ENCODE measurements around the gene PDE3B. TPM values are rescaled to one million over a fixed set of nuclear protein-coding genes. Genes with fewer than 3 reads are reported as not detected.

Gene PDE3B
- total RNA-seq, 1 experiment from 2014 or later = 6.7 TPM

- no peak for TF ChIP-seq TCF7L2 (IDR thresholded peaks at IDR 0.05; ENCODE audit: borderline replicate concordance, extremely low read depth, insufficient read depth, insufficient read length)
- TF ChIP-seq POLR2A (IDR thresholded peaks at IDR 0.05; ENCODE audit: borderline replicate concordance, extremely low read depth, insufficient read depth, insufficient read length) = no peak
- ChIA-PET CTCF (no interaction called here), RAD21 (ENCODE audit: low non-redundant PET in 1 of 2, low total read pairs in 2 of 2, uncharacterized antibody in 2 of 2, unreplicated experiment in 2 of 2) (no interaction called here), POLR2A (no interaction called here)
- Histone ChIP-seq H3K9ac (ENCODE audit: low read length) (no peak overlapping the region), H3K4me3 (replicated peaks in 1 of 2; ENCODE audit: low read depth in 1 of 2, low read length in 2 of 2) (no peak overlapping the region), H3K27ac (ENCODE audit: low read depth, low read length) (no peak overlapping the region), H3K9me3 (ENCODE audit: control insufficient read depth in 1 of 2, insufficient read depth in 1 of 2, low read depth in 1 of 2, low read length in 2 of 2) (no peaks in the 10 kb centered on the region), H3K4me1 (ENCODE audit: control insufficient read depth in 1 of 2, insufficient read depth in 2 of 2, low read length in 2 of 2) (no peaks in the 10 kb centered on the region), H3K9me2 (ENCODE audit: insufficient read depth) (no peaks in the 10 kb centered on the region; the same call in 1 of the 2 replicates), H3K27me3 (ENCODE audit: insufficient read depth, low read length) (no peaks in the 10 kb centered on the region), H4K20me1 (ENCODE audit: insufficient read depth) (no peaks in the 10 kb centered on the region; the same call in 1 of the 2 replicates), H2AFZ (ENCODE audit: low read depth, low read length, poor library complexity, severe bottlenecking) (no peak overlapping the region), H3K36me3 (ENCODE audit: control insufficient read depth in 1 of 2, insufficient read depth in 2 of 2, low read length in 2 of 2) (no peaks in the 10 kb centered on the region), H3K79me2 (ENCODE audit: insufficient read depth, low read length) (no peaks in the 10 kb centered on the region), H3K4me2 (ENCODE audit: low read length) (no peak overlapping the region)
- ATAC-seq (no peak), DNase-seq (ENCODE audit: low read depth, low spot score) (no peak)
- intact Hi-C loops (cut with micrococcal nuclease) = loop anchor here (10.0 kb wide), 1 partner anchor 232 kb away; no protein-coding TSS in a partner anchor
- no TSS peak for BruUV-seq (replicated peaks)
Measured at GRCh38 chr11:14766585-14766984, 123.0 kb downstream of the PDE3B start.

DNA sequence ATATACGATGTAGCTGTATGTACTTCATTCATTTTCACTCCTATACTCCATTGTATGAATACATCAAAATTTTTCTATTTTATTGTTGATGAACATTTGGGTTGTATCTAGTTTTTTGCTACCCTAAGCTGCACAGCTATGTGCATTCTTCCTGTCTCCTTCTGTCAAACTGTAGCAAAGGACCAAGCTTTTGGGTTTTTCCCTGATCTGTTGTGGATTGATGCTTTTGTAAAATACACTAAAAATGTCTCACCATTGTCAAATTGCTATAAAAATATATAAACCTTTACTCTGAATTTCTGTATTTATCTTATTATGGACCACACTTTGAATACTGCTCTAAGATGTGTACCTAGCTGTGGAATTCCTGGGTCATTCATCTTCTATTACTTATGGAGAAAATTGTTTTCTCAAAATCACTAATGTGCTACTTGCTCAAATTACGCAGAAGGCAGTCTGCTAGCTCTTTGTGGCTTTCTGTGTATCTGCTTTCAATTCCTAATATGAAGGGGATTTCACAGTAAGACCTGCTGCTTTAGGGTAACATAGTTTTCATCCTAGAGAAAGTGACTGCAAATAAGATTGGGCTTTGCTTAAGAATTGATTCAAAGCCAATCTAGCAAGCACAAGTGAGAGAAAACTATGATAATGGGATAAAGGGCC, 125.1 kb downstream of the PDE3B start:
- no peaks in the 10 kb centered on the region for H3K4me1 ChIP-seq (ENCODE audit: control insufficient read depth in 1 of 2, insufficient read depth in 2 of 2, low read length in 2 of 2)
- H3K27ac ChIP-seq (ENCODE audit: low read depth, low read length) = no peak overlapping the region
- no peak overlapping the region for H3K9ac ChIP-seq (ENCODE audit: low read length)
- RAD21 ChIA-PET (ENCODE audit: low non-redundant PET in 1 of 2, low total read pairs in 2 of 2, uncharacterized antibody in 2 of 2, unreplicated experiment in 2 of 2) = no interaction called here
- no peak for TF ChIP-seq JUND (IDR thresholded peaks at IDR 0.05)
- TF ChIP-seq POLR2AphosphoS5 (IDR thresholded peaks at IDR 0.05; ENCODE audit: low read depth, low read length) = no peak
- TF ChIP-seq CTCF (IDR thresholded peaks at IDR 0.05 in 2 of 3, conservative IDR thresholded peaks at IDR 0.05 in 1 of 3; ENCODE audit: borderline replicate concordance in 1 of 3, insufficient read depth in 1 of 3, low read depth in 2 of 3, low read length in 2 of 3) = no peak
- TF ChIP-seq FOSL1 (IDR thresholded peaks at IDR 0.05; ENCODE audit: low read depth) = no peak
- TF ChIP-seq EZH2phosphoT487 (IDR thresholded peaks at IDR 0.05; ENCODE audit: borderline replicate concordance) = no peak
- no peak for TF ChIP-seq ZFX (IDR thresholded peaks at IDR 0.05)
- TF ChIP-seq CEBPB (IDR thresholded peaks at IDR 0.05; ENCODE audit: low read depth) = no peak
- no peak for TF ChIP-seq ELF1 (IDR thresholded peaks at IDR 0.05; ENCODE audit: borderline replicate concordance, low read depth)
- TF ChIP-seq CBX3 (IDR thresholded peaks at IDR 0.05; ENCODE audit: low read depth) = no peak
- H3K36me3 ChIP-seq (ENCODE audit: control insufficient read depth in 1 of 2, insufficient read depth in 2 of 2, low read length in 2 of 2) = no peaks in the 10 kb centered on the region
- no peak overlapping the region for H2AFZ ChIP-seq (ENCODE audit: low read depth, low read length, poor library complexity, severe bottlenecking)
- no TSS peak for BruUV-seq (replicated peaks)
- H3K4me2 ChIP-seq (ENCODE audit: low read length) = no peak overlapping the region
- DNase-seq (ENCODE audit: low read depth, low spot score) (no peak), ATAC-seq (no peak)
- CTCF ChIA-PET = no interaction called here
- no peaks in the 10 kb centered on the region for H3K9me3 ChIP-seq (ENCODE audit: control insufficient read depth in 1 of 2, insufficient read depth in 1 of 2, low read depth in 1 of 2, low read length in 2 of 2)
- H4K20me1 ChIP-seq (ENCODE audit: insufficient read depth) = no peaks in the 10 kb centered on the region; the same call in 1 of the 2 replicates
- no peaks in the 10 kb centered on the region for H3K79me2 ChIP-seq (ENCODE audit: insufficient read depth, low read length)
- H3K27me3 ChIP-seq (ENCODE audit: insufficient read depth, low read length) = no peaks in the 10 kb centered on the region
- intact Hi-C loops (cut with micrococcal nuclease) = loop anchor here (10.0 kb wide), 1 partner anchor 234 kb away; no protein-coding TSS in a partner anchor
- no peak overlapping the region for H3K4me3 ChIP-seq (replicated peaks in 1 of 2; ENCODE audit: low read depth in 1 of 2, low read length in 2 of 2)
- POLR2A ChIA-PET = no interaction called here
- H3K9me2 ChIP-seq (ENCODE audit: insufficient read depth) = no peaks in the 10 kb centered on the region; the same call in 1 of the 2 replicates
